SK-N-SH (cell line): Measurements from ENCODE around the gene ITSN1. TPM values are rescaled to one million over a fixed set of nuclear protein-coding genes. Genes with fewer than 3 reads are reported as not detected.
A peak's percentile ranks its signal among the peaks of the same experiment; 100 is the strongest.

Experiments
- CTCF ChIA-PET: fragments of 300-600, 350-600 bp; formaldehyde crosslinking; extraction: SDS; loops from one replicate; lab custom pipeline; 2021; lab: Yijun Ruan, JAX
- POLR2A ChIA-PET: fragments of 350-600 bp; sonication (Branson Sonifier 250); formaldehyde crosslinking; extraction: SDS; loops from one replicate; lab custom pipeline; 2020; ENCODE audit warnings: antibody characterized with exemption, inconsistent platforms; lab: Yijun Ruan, JAX
- DNase-seq: peaks from one replicate; pipeline ENCODE4 v3.0.0; 2012
- H2AFZ ChIP-seq: fragments of 200-600 bp; sonication (generic); 2 replicates; pipeline ENCODE4 v1.8.1; 2016; ENCODE audit warnings: antibody characterized with exemption, mild to moderate bottlenecking, low read depth
- H3F3A ChIP-seq: fragments of 200-600 bp; sonication (generic); replicated peaks from 2 replicates; pipeline ENCODE3; 2016; ENCODE audit warnings: antibody characterized with exemption, mild to moderate bottlenecking; ENCODE audit not compliant: insufficient read depth
- H3K27ac ChIP-seq, 2 experiments: fragments of 200-500 bp in 1 of 2; fragments of 200-600 bp in 1 of 2; sonication (Bioruptor generic) in 1 of 2; sonication (generic), shearing (Covaris generic) in 1 of 2; 2 replicates each; pipeline versions ENCODE4 v1.5.1 to v1.6.1; 2014 to 2016; ENCODE audit warnings: low read depth in 2 of 2, inconsistent platforms in 1 of 2, low read length in 1 of 2, mild to moderate bottlenecking in 1 of 2, mixed read lengths in 1 of 2
- H3K27me3 ChIP-seq: fragments of 200-600 bp; sonication (generic), shearing (Covaris generic); 2 replicates; pipeline ENCODE4 v1.6.1; 2016; ENCODE audit warnings: mixed run types; ENCODE audit not compliant: insufficient read depth
- H3K36me3 ChIP-seq, 2 experiments: fragments of 200-500 bp in 1 of 2; fragments of 200-600 bp in 1 of 2; sonication (Bioruptor generic) in 1 of 2; sonication (generic) in 1 of 2; replicated peaks in 1 of 2; 2 replicates each; pipeline versions ENCODE3 to v1.5.1; 2014 to 2016; ENCODE audit warnings: low read length in 1 of 2, mild to moderate bottlenecking in 1 of 2; ENCODE audit not compliant: insufficient read depth in 2 of 2, control insufficient read depth in 1 of 2
- H3K4me1 ChIP-seq, 2 experiments: fragments of 200-500 bp in 1 of 2; fragments of 200-600 bp in 1 of 2; sonication (Bioruptor generic) in 1 of 2; sonication (generic), shearing (Covaris generic) in 1 of 2; 2 replicates each; pipeline versions ENCODE4 v1.5.1 to v1.6.1; 2014 to 2016; ENCODE audit warnings: low read depth in 1 of 2, low read length in 1 of 2, mixed run types in 1 of 2; ENCODE audit not compliant: insufficient read depth in 2 of 2, control insufficient read depth in 1 of 2
- H3K4me2 ChIP-seq: fragments of 200-600 bp; sonication (generic), shearing (Covaris generic); 2 replicates; pipeline ENCODE4 v1.6.1; 2017; ENCODE audit warnings: mixed run types
- H3K4me3 ChIP-seq, 2 experiments: fragments of 200-500 bp in 1 of 2; fragments of 200-600 bp in 1 of 2; sonication (Bioruptor generic) in 1 of 2; sonication (generic), shearing (Covaris generic) in 1 of 2; 2 replicates each; pipeline versions ENCODE4 v1.5.1 to v1.8.1; 2014 to 2016; ENCODE audit warnings: low read depth in 2 of 2, inconsistent platforms in 1 of 2, low read length in 1 of 2, mild to moderate bottlenecking in 1 of 2, mixed read lengths in 1 of 2, moderate library complexity in 1 of 2
- H3K79me2 ChIP-seq: fragments of 200-600 bp; sonication (generic); 2 replicates; pipeline ENCODE4 v1.8.1; 2017; ENCODE audit warnings: mild to moderate bottlenecking; ENCODE audit not compliant: insufficient read depth
- H3K9ac ChIP-seq: fragments of 200-600 bp; sonication (generic); 2 replicates; pipeline ENCODE4 v1.6.1; 2017; ENCODE audit warnings: mixed run types
- H3K9me2 ChIP-seq: fragments of 200-600 bp; sonication (generic); 2 replicates; pipeline ENCODE4 v1.6.1; 2017; ENCODE audit warnings: mixed run types
- H3K9me3 ChIP-seq: fragments of 200-600 bp; sonication (generic); 2 replicates; pipeline ENCODE4 v1.6.1; 2017; ENCODE audit warnings: mixed run types, mild to moderate bottlenecking, moderate library complexity
- H4K20me1 ChIP-seq: fragments of 200-600 bp; sonication (generic); 2 replicates; pipeline ENCODE4 v1.6.1; 2017; ENCODE audit warnings: mild to moderate bottlenecking, mixed run types; ENCODE audit not compliant: insufficient read depth
- CHD2 ChIP-seq: fragments of 150-350 bp; IDR thresholded peaks from 2 replicates; pipeline ENCODE4 v1.6.1; 2018; ENCODE audit warnings: low read length; ENCODE audit not compliant: partially characterized antibody
- CTCF ChIP-seq: fragments of 200-600 bp; sonication (generic); IDR thresholded peaks from 2 replicates; pipeline ENCODE4 v1.6.1; 2017; ENCODE audit warnings: antibody characterized with exemption, mild to moderate bottlenecking, moderate library complexity
- EP300 ChIP-seq, 2 experiments: IDR thresholded peaks; 2 replicates each; pipeline versions ENCODE4 v1.4.0 to v1.6.1; 2012; ENCODE audit warnings: borderline replicate concordance in 1 of 2, low read depth in 1 of 2, low read length in 1 of 2
- EZH2phosphoT487 ChIP-seq: fragments of 200-600 bp; sonication (generic); IDR thresholded peaks from 2 replicates; pipeline ENCODE4 v1.6.1; 2017; ENCODE audit warnings: low read depth, mixed run types, mild to moderate bottlenecking, antibody characterized with exemption, moderate library complexity, borderline replicate concordance
- FOSL2 ChIP-seq: IDR thresholded peaks from 2 replicates; pipeline ENCODE4 v1.4.0; 2012; ENCODE audit warnings: low read depth, mild to moderate bottlenecking, moderate library complexity, borderline replicate concordance
- FOXM1 ChIP-seq: IDR thresholded peaks from 2 replicates; pipeline ENCODE4 v1.4.0; 2012; ENCODE audit warnings: low read depth, mild to moderate bottlenecking
- GABPA ChIP-seq: IDR thresholded peaks from 2 replicates; pipeline ENCODE4 v1.4.0; 2012; ENCODE audit warnings: low read depth, mild to moderate bottlenecking
- GATA2 ChIP-seq: sonication (generic); formaldehyde crosslinking; IDR thresholded peaks from 2 replicates; pipeline ENCODE4 v1.5.0; 2020; ENCODE audit warnings: mild to moderate bottlenecking, missing genetic modification reagents
- JUND ChIP-seq: IDR thresholded peaks from 2 replicates; pipeline ENCODE4 v1.4.0; 2012
- MAX ChIP-seq: IDR thresholded peaks from 2 replicates; pipeline ENCODE4 v1.4.0; 2012; ENCODE audit warnings: low read depth
- MEF2A ChIP-seq: IDR thresholded peaks from 2 replicates; pipeline ENCODE4 v1.4.0; 2012; ENCODE audit warnings: low read depth, borderline replicate concordance
- MXI1 ChIP-seq: IDR thresholded peaks from 2 replicates; pipeline ENCODE4 v1.6.1; 2012; ENCODE audit warnings: mild to moderate bottlenecking, low read depth, low read length, improper control_type of control experiment
- NFIC ChIP-seq: IDR thresholded peaks from 2 replicates; pipeline ENCODE4 v1.4.0; 2012; ENCODE audit warnings: borderline replicate concordance
- NRF1 ChIP-seq: IDR thresholded peaks from 2 replicates; pipeline ENCODE4 v1.6.1; 2012; ENCODE audit warnings: low read depth, mild to moderate bottlenecking, low read length
- RAD21 ChIP-seq: IDR thresholded peaks from 2 replicates; pipeline ENCODE4 v1.6.1; 2012; ENCODE audit warnings: mild to moderate bottlenecking, low read length
- RCOR1 ChIP-seq: fragments of 150-350 bp; IDR thresholded peaks from 2 replicates; pipeline ENCODE4 v1.6.1; 2017; ENCODE audit warnings: antibody characterized with exemption, low read length
- REST ChIP-seq: IDR thresholded peaks from 2 replicates; pipeline ENCODE4 v1.6.1; 2012; ENCODE audit warnings: mild to moderate bottlenecking, low read depth, low read length, moderate library complexity
- RFX5 ChIP-seq: IDR thresholded peaks from 2 replicates; pipeline ENCODE4 v1.6.1; 2012; ENCODE audit warnings: mild to moderate bottlenecking, improper control_type of control experiment, low read length
- RXRA ChIP-seq: IDR thresholded peaks from 2 replicates; pipeline ENCODE4 v1.4.0; 2012; ENCODE audit warnings: low read depth, mild to moderate bottlenecking, borderline replicate concordance
- SIN3A ChIP-seq: IDR thresholded peaks from 2 replicates; pipeline ENCODE4 v1.6.1; 2012; ENCODE audit warnings: low read depth, mild to moderate bottlenecking, low read length, moderate library complexity, borderline replicate concordance
- SMC3 ChIP-seq: IDR thresholded peaks from 2 replicates; pipeline ENCODE4 v1.6.1; 2012; ENCODE audit warnings: low read depth, low read length, improper control_type of control experiment
- TCF12 ChIP-seq: IDR thresholded peaks from 2 replicates; pipeline ENCODE4 v1.4.0; 2012
- TEAD4 ChIP-seq: IDR thresholded peaks from 2 replicates; pipeline ENCODE4 v1.4.0; 2012; ENCODE audit warnings: mild to moderate bottlenecking, borderline replicate concordance; ENCODE audit not compliant: insufficient read depth
- USF2 ChIP-seq: fragments of 150-350 bp; IDR thresholded peaks from 2 replicates; pipeline ENCODE4 v1.6.1; 2017; ENCODE audit warnings: antibody characterized with exemption, low read length, low read depth, borderline replicate concordance
- WGBS: methylation state at CpG from one replicate; pipeline ENCODE4 v1.1.6; 2017; ENCODE audit warnings: low lambda C conversion rate; 5-methylcytosine and 5-hydroxymethylcytosine counted together
- polyA plus RNA-seq, 3 experiments: library from polyadenylated mRNA; depleted of rRNA; stranded (reverse); fragments of >200 nt; gene quantifications; 2 replicates each; pipeline ENCODE4 v1.2.3, GENCODE V29; 2012

Gene ITSN1
- polyA plus RNA-seq, 1 of the 3 experiments (the other 2 are of a cell fraction), result 27.8 TPM

- TF ChIP-seq NRF1, result no peak
- TF ChIP-seq, all 33 proteins: peak for 3
Observed at GRCh38 chr21:33760641-33761440, 118.5 kb downstream of the ITSN1 start (continued).

GRCh38 chr21:33761441-33762036, 119.2 kb downstream of the ITSN1 start:
- Histone ChIP-seq H3F3A (peaks cover 46% of the 10 kb centered on the region), H3K4me2 (peak overlapping the region; percentile 62), H3K9me3 (no peaks in the 10 kb centered on the region), H2AFZ (no peak overlapping the region), H3K9ac (peak overlapping the region; percentile 64), H3K4me3 (no peak overlapping the region), H3K4me1 (peaks cover 0 to 21% of the 10 kb centered on the region in 2 experiments; a peak in 1 of 4 replicates), H3K9me2 (no peaks in the 10 kb centered on the region), H3K36me3 (peaks cover 7 to 31% of the 10 kb centered on the region in 2 experiments), H4K20me1 (no peaks in the 10 kb centered on the region), H3K27me3 (no peaks in the 10 kb centered on the region), H3K27ac (peak overlapping the region; percentile 45 to 93; a peak in 3 of 4 replicates), H3K79me2 (peaks cover 4% of the 10 kb centered on the region; the same call in 1 of the 2 replicates)
- ChIA-PET POLR2A (no interaction called here), CTCF (interaction anchor here (0.6 to 1.3 kb wide), 2 partner anchors 11 to 140 kb away, joined by 3 read pairs; no protein-coding TSS in a partner anchor)
- WGBS, result 46% methylated on average over 6 of the region's 6 CpGs
- no peak for DNase-seq
- TF ChIP-seq GATA2 (CRISPR knock-in tag) (no peak), GABPA (no peak), RAD21 (no peak), CTCF (no peak), RCOR1 (no peak), FOSL2 (peak; percentile 94), USF2 (no peak), FOXM1 (no peak), MEF2A (no peak; the same call in 1 of the 2 replicates), EZH2phosphoT487 (no peak), NFIC (0 out of 2 replicates have a peak, but pooled peaks have one; percentile 25), SMC3 (no peak), TEAD4 (peak; percentile 73), NRF1 (no peak), TCF12 (peak; percentile 92), SIN3A (no peak), MAX (0 out of 2 replicates have a peak, but pooled peaks have one; percentile 54), JUND (peak; percentile 93), CHD2 (no peak), REST (no peak), RFX5 (no peak), MXI1 (no peak), EP300 (IDR thresholded peaks at IDR 0.05; ENCODE audit: borderline replicate concordance in 1 of 2, low read depth in 1 of 2, low read length in 1 of 2) (peak in 1 of 2 experiments; percentile 66; a peak in 1 of 4 replicates), RXRA (peak; percentile 30; the same call in 1 of the 2 replicates)
